GM21737 (cell line): ENCODE data around the gene CEP85L.

Source experiments
- ATAC-seq: cut with Tn5 transposase; IDR thresholded peaks from one replicate; pipeline ENCODE4 v1.9.1; 2021; ENCODE audit warnings: mild to moderate bottlenecking, moderate library complexity; ENCODE audit not compliant: unreplicated experiment

CEP85L gene

GRCh38 chr6:118580585-118581419 is 70.6 kb downstream of the CEP85L start:
- ATAC-seq, result peak; percentile 68

- ATAC-seq, result no peak
Observed at GRCh38 chr6:118579786-118580185, 71.6 kb downstream of the CEP85L start.

- ATAC-seq, result no peak
Observed at GRCh38 chr6:118578617-118579016, 72.8 kb downstream of the CEP85L start.

- ATAC-seq, result no peak
Observed at GRCh38 chr6:118577972-118578371, 73.4 kb downstream of the CEP85L start.

- no peak for ATAC-seq
Observed at GRCh38 chr6:118574051-118574865, 77.1 kb downstream of the CEP85L start.

- ATAC-seq, result no peak
Observed at GRCh38 chr6:118571121-118571520, 80.3 kb downstream of the CEP85L start.

- ATAC-seq, result no peak
Observed at GRCh38 chr6:118569498-118569897, 81.9 kb downstream of the CEP85L start.

- no peak for ATAC-seq
Observed at GRCh38 chr6:118567974-118568373, 83.4 kb downstream of the CEP85L start.

- peak; percentile 95 for ATAC-seq
Observed at GRCh38 chr6:118565311-118565960, 86.0 kb downstream of the CEP85L start.

- ATAC-seq, result no peak
Observed at GRCh38 chr6:118562959-118563358, 88.4 kb downstream of the CEP85L start.

- no peak for ATAC-seq
Observed at GRCh38 chr6:118562248-118562647, 89.1 kb downstream of the CEP85L start.

- ATAC-seq, result no peak
Observed at GRCh38 chr6:118559659-118560058, 91.7 kb downstream of the CEP85L start.

GRCh38 chr6:118558464-118559217 is 92.8 kb downstream of the CEP85L start:
- ATAC-seq, result peak; percentile 75

GRCh38 chr6:118554698-118555097 is 96.7 kb downstream of the CEP85L start:
- ATAC-seq, result no peak

- no peak for ATAC-seq
Observed at GRCh38 chr6:118553132-118553531, 98.3 kb downstream of the CEP85L start.

GRCh38 chr6:118551063-118552053 is 100.0 kb downstream of the CEP85L start:
- ATAC-seq, result peak; percentile 87

- no peak for ATAC-seq
Observed at GRCh38 chr6:118548613-118549012, 102.8 kb downstream of the CEP85L start.

GRCh38 chr6:118548136-118548535 is 103.3 kb downstream of the CEP85L start, which contains the start of gene PLN:
PLN (plus strand) TSS chr6:118548296; CDS start chr6:118558922, 10,626 bp downstream.
- no peak for ATAC-seq

GRCh38 chr6:118546880-118547218 is 104.5 kb downstream of the CEP85L start:
- ATAC-seq, result no peak
